ENCODE results near the gene HDDC2.
A peak's percentile ranks its signal among the peaks of the same experiment; 100 is the strongest.

Gene HDDC2

GRCh38 chr6:125301435-125302391 lies at the start of gene HDDC2:
Gene HDDC2 (minus strand): TSS chr6:125301967. CDS start chr6:125301932, 35 bp downstream.
- peak; percentile 43 for DNase-seq

- DNase-seq, result no peak
Observed at GRCh38 chr6:125346926-125347563, 45.3 kb upstream of the HDDC2 start.

GRCh38 chr6:125346201-125346925 lies 44.6 kb upstream of the HDDC2 start:
- DNase-seq, result no peak

- DNase-seq, result no peak
Observed at GRCh38 chr6:125341460-125341859, 39.7 kb upstream of the HDDC2 start.

GRCh38 chr6:125340991-125341390 lies 39.2 kb upstream of the HDDC2 start:
- DNase-seq, result no peak

GRCh38 chr6:125340175-125340835 lies 38.5 kb upstream of the HDDC2 start:
- DNase-seq, result no peak

- no peak for DNase-seq
Observed at GRCh38 chr6:125339653-125340052, 37.9 kb upstream of the HDDC2 start.

GRCh38 chr6:125338381-125338780 lies 36.6 kb upstream of the HDDC2 start:
- DNase-seq, result no peak

- no peak for DNase-seq
Observed at GRCh38 chr6:125337706-125338105, 35.9 kb upstream of the HDDC2 start.

- DNase-seq, result no peak
Observed at GRCh38 chr6:125332664-125333063, 30.9 kb upstream of the HDDC2 start.

GRCh38 chr6:125325586-125325985 lies 23.8 kb upstream of the HDDC2 start:
- no peak for DNase-seq

- no peak for DNase-seq
Observed at GRCh38 chr6:125323376-125323775, 21.6 kb upstream of the HDDC2 start.

GRCh38 chr6:125316621-125317020 lies 14.9 kb upstream of the HDDC2 start:
- no peak for DNase-seq

GRCh38 chr6:125315548-125315947 lies 13.8 kb upstream of the HDDC2 start:
- no peak for DNase-seq

GRCh38 chr6:125314009-125314581 lies 12.3 kb upstream of the HDDC2 start:
- DNase-seq, result peak; percentile 50

GRCh38 chr6:125312950-125313349 lies 11.2 kb upstream of the HDDC2 start:
- no peak for DNase-seq

GRCh38 chr6:125312478-125312877 lies 10.7 kb upstream of the HDDC2 start:
- no peak for DNase-seq

GRCh38 chr6:125310994-125311649 lies 9.4 kb upstream of the HDDC2 start:
- peak; percentile 68 for DNase-seq

GRCh38 chr6:125307964-125308615 lies 6.3 kb upstream of the HDDC2 start:
- DNase-seq, result no peak

GRCh38 chr6:125307150-125307838 lies 5.5 kb upstream of the HDDC2 start:
- DNase-seq, result no peak

GRCh38 chr6:125306756-125307149 lies 5.0 kb upstream of the HDDC2 start:
- no peak for DNase-seq
